T-helper 17 cell (primary cell): ENCODE results near the gene LSAMP. TPM values are rescaled to one million over a fixed set of nuclear protein-coding genes. Genes with fewer than 3 reads are reported as not detected.
"Not testable (repeated sequence)": the region's sequence is repeated elsewhere in the genome, so short reads cannot be mapped to it uniquely, and the experiment has no call there.

Experiments
- ATAC-seq: fragments of 150-1000 bp; cut with Tn5 transposase; 2 replicates; pipeline ENCODE4 v1.10.0; 2021; ENCODE audit warnings: mild to moderate bottlenecking, moderate library complexity
- DNase-seq, 3 donors: peaks; one replicate each; pipeline versions ENCODE4 v3.0.0 to v3.0.0-alpha.2; 2020 to 2021
- H3K9me3 ChIP-seq: one replicate; pipeline ENCODE4 v1.7.0; 2013; ENCODE audit warnings: low read length, mild to moderate bottlenecking; ENCODE audit not compliant: control insufficient read depth, poor library complexity, severe bottlenecking
- H3K27ac Mint-ChIP-seq: one replicate; pipeline ENCODE4 v1.8.0; 2022; ENCODE audit warnings: mild to moderate bottlenecking, moderate library complexity, mixed read lengths
- H3K27me3 Mint-ChIP-seq: one replicate; pipeline ENCODE4 v1.8.0; 2022; ENCODE audit warnings: mixed read lengths
- H3K36me3 Mint-ChIP-seq: one replicate; pipeline ENCODE4 v1.8.0; 2022; ENCODE audit warnings: low read depth, mixed read lengths
- H3K4me1 Mint-ChIP-seq: one replicate; pipeline ENCODE4 v1.8.0; 2022; ENCODE audit warnings: mild to moderate bottlenecking, mixed read lengths
- H3K4me3 Mint-ChIP-seq: one replicate; pipeline ENCODE4 v1.8.0; 2022; ENCODE audit warnings: mild to moderate bottlenecking, moderate library complexity, mixed read lengths
- total RNA-seq, 4 donors: library from RNA in 2 of 4; stranded (reverse) in 2 of 4; gene quantifications; one replicate each; pipeline ENCODE4 v1.2.3 and lab custom pipeline; 2022 to 2026

The LSAMP gene
- total RNA-seq, 2 donors from 2014 or later, result not detected

DNA sequence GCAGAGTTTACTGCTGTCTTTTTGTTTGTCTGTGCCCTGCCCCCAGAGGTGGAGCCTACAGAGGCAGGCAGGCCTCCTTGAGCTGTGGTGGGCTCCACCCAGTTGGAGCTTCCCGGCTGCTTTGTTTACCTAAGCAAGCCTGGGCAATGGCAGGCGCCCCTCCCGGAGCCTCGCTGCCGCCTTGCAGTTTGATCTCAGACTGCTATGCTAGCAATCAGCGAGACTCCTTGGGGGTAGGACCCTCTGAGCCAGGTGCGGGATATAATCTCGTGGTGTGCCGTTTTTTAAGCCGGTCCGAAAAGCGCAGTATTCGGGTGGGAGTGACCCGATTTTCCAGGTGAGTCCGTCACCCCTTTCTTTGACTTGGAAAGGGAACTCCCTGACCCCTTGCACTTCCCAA, 236.5 kb downstream of the LSAMP start:
- not testable (repeated sequence) for ATAC-seq, DNase-seq, H3K4me1 Mint-ChIP-seq, H3K9me3 ChIP-seq, H3K36me3 Mint-ChIP-seq, H3K27ac Mint-ChIP-seq, H3K4me3 Mint-ChIP-seq, H3K27me3 Mint-ChIP-seq

DNA sequence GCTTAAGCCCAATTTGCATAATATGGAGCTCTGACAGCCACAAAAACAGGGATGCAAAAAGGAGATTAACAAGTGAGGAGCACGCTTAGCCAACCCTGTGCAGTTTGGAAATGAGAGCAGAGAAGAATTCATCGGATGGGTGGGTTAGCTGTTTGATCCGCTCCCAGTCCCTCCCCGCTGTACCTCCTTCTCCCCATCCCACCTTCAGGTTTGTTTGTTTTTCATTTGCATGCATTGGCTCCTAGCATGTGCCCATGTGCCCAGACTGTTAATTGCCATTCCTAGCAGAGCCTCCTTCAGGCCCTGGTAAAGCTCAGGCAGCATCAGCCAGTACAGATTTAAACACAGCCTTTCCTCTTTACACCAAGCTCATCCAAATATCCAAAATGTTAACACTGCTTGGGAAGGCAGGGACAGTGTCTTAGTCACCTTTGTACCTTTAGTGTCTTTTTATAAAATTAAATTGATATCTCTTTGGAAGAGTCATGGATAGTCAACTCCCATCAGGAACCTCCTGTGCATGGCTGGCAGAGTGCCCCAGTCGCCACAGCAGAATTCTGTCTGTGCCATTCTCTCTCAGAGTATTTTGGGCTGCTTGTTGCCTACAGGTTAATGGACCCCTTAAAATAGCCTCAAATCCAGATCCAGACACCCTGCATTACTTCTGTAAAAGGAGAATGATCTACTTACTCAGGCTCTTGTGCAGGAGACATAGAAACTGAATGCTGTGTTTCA, 244.2 kb downstream of the LSAMP start:
- ATAC-seq (no peak), DNase-seq (no peak)
- Mint-ChIP-seq H3K27me3 (no peaks in the 10 kb centered on the region), H3K27ac (no peak overlapping the region), H3K36me3 (no peaks in the 10 kb centered on the region), H3K4me3 (no peak overlapping the region), H3K4me1 (no peaks in the 10 kb centered on the region)
- H3K9me3 ChIP-seq, result no peaks in the 10 kb centered on the region

DNA sequence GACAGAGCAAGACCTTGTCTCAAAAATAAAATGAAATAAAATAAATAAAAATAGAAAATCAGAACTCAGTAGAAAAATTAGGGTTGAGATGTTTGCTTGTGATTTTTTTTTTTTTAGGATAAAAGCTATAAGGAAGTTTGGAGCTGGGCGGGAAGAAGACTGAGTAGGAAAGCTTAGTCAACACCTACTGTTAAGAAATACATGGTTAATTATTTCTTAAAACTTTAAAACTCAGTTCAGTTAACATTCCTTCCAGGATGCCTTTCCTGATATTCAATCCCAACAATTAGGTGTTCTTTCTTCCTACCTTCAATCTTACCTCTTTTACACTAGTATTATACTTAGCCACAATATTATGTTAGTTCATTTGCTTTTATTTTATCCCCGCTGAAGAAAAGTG, 246.2 kb downstream of the LSAMP start:
- H3K4me1 Mint-ChIP-seq, result no peaks in the 10 kb centered on the region
- ATAC-seq, result no peak
- H3K9me3 ChIP-seq, result no peaks in the 10 kb centered on the region
- DNase-seq, result no peak
- no peaks in the 10 kb centered on the region for H3K36me3 Mint-ChIP-seq
- no peak overlapping the region for H3K27ac Mint-ChIP-seq
- no peak overlapping the region for H3K4me3 Mint-ChIP-seq
- no peaks in the 10 kb centered on the region for H3K27me3 Mint-ChIP-seq

DNA sequence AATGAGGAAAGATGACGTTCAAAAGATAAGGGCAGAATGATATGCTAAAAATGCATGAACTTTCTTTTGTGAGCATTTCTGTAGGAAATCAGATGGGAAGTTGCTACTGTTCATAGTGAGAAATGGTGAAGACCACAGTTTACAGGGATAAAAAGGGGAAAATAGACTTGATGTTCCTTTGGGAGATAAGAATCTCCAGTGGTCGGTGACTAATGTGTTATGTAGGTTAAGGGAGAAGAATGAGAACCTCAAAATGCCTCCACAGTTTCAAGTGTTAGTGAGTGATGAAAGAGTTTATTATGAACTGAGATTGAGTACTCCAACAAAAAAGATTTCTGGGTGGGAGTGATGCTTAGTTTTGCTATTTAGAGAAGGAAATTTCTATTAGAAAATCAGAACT, 247.2 kb downstream of the LSAMP start:
- Mint-ChIP-seq H3K36me3 (no peaks in the 10 kb centered on the region), H3K4me1 (no peaks in the 10 kb centered on the region), H3K27me3 (no peaks in the 10 kb centered on the region), H3K4me3 (no peak overlapping the region), H3K27ac (no peak overlapping the region)
- ATAC-seq (no peak), DNase-seq (no peak)
- no peaks in the 10 kb centered on the region for H3K9me3 ChIP-seq

DNA sequence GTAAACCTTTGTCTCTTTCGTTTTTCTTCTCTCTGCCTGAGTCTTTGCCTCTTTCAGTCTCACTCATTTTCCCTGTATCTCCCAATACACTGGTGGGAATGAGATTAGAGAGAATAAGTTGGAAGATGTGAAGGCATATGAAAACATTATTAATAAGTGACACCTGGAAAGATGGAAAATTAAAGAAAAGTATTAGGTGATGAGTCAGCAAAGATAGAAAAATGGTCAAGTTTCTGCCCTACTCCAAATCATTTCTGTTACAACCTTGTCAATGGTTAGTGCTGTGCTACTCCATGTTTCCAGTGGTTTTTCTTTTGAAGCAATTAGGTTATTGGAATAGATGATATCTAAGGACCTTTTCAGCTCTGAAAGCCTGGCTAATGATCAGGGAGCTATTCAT, 252.8 kb downstream of the LSAMP start:
- H3K4me3 Mint-ChIP-seq, result no peak overlapping the region
- ATAC-seq, result no peak
- no peaks in the 10 kb centered on the region for H3K27me3 Mint-ChIP-seq
- no peaks in the 10 kb centered on the region for H3K4me1 Mint-ChIP-seq
- no peaks in the 10 kb centered on the region for H3K9me3 ChIP-seq
- no peak for DNase-seq
- no peaks in the 10 kb centered on the region for H3K36me3 Mint-ChIP-seq
- no peak overlapping the region for H3K27ac Mint-ChIP-seq

DNA sequence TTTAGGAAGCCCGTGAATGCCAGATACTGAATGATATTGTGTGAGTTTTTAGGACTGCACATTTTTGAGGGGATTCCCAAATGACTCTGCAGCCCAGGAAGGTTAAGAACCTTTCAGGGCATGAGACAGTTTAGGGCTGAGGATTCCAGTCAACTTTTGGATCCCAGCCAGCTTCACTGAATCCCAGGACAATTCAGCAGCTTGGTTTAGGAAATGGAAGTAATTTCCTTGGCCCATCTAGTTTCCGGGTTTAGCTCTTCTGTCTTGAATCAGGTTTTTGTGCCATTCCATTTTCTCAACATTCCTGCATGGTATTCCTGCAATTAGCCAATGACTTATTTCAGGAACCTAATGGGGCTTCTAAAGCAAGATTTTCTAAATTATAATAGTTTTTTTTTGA, 253.9 kb downstream of the LSAMP start:
- H3K9me3 ChIP-seq, result no peaks in the 10 kb centered on the region
- Mint-ChIP-seq H3K27ac (no peak overlapping the region), H3K4me1 (no peaks in the 10 kb centered on the region), H3K36me3 (no peaks in the 10 kb centered on the region), H3K4me3 (no peak overlapping the region), H3K27me3 (no peaks in the 10 kb centered on the region)
- no peak for DNase-seq
- no peak for ATAC-seq

DNA sequence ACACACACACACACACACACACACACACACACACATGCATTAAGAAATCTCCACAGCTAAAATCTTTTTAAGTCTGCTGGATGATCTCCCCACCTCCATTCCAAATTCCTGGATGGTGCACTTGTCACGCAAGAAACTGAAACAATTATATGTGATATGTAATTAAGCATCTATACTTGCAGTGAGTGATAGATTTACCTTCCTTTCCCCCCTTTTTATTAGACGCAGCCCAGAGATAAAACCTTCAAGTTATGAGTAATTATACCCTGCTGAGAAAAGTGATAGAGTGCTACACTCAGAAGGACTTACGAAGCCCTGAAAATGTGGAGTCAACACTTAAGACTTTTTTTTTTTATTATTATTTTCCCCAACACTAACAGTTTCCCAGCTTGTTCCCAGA, 255.2 kb downstream of the LSAMP start:
- no peaks in the 10 kb centered on the region for H3K9me3 ChIP-seq
- Mint-ChIP-seq H3K27me3 (no peaks in the 10 kb centered on the region), H3K36me3 (no peaks in the 10 kb centered on the region), H3K4me1 (no peaks in the 10 kb centered on the region), H3K4me3 (no peak overlapping the region), H3K27ac (no peak overlapping the region)
- ATAC-seq (no peak), DNase-seq (no peak)

DNA sequence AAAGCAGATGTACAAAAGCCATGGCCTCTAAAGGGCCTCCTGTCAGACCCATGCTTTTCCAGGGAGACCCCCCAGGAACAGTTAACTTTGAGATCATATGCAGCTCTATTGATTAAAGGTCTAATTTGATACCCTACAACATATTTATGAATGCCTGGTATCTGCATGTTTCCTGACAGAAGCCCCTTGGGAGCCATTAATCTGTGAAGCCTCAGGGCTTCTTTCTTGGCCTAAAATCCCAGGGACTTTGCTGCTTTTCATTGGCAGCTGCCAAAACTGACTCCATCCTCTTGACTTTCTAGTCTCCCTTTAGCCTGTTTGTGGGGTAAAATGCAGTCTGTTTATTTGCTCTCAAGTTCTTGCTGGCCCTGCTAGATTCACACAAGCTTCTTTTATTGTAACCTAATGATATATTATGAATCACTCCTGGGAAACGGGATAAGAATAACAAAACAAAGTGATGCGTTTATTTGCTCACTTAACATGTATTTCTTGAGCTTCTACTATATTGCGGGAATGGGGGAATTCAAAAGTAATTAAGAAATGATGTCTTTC, 257.0 kb downstream of the LSAMP start:
- no peaks in the 10 kb centered on the region for H3K36me3 Mint-ChIP-seq
- H3K27me3 Mint-ChIP-seq, result no peaks in the 10 kb centered on the region
- H3K4me1 Mint-ChIP-seq, result no peaks in the 10 kb centered on the region
- no peak overlapping the region for H3K4me3 Mint-ChIP-seq
- ATAC-seq (no peak), DNase-seq (no peak)
- no peaks in the 10 kb centered on the region for H3K9me3 ChIP-seq
- no peak overlapping the region for H3K27ac Mint-ChIP-seq

DNA sequence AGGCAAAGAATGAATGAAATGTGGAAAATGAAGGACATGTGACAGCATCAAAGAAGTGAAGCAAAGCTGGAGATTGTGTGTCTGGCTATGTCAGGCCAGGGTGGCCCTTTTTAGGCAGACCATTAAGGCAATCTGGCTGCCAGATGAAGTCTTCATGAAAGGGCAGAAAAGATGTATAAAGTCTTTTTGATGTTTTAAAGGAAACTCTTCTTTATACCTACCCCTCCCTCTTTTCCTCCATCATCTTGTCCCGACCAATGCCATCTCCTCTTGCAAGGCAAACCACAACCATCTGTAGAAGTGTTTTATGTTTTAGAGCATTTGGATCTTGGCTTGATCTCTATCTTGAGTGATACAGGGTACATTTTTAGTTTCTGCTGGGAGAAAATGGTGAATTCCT, 259.2 kb downstream of the LSAMP start:
- Mint-ChIP-seq H3K27me3 (no peaks in the 10 kb centered on the region), H3K4me1 (no peaks in the 10 kb centered on the region), H3K27ac (no peak overlapping the region), H3K4me3 (no peak overlapping the region), H3K36me3 (no peaks in the 10 kb centered on the region)
- no peaks in the 10 kb centered on the region for H3K9me3 ChIP-seq
- DNase-seq, result no peak
- no peak for ATAC-seq

DNA sequence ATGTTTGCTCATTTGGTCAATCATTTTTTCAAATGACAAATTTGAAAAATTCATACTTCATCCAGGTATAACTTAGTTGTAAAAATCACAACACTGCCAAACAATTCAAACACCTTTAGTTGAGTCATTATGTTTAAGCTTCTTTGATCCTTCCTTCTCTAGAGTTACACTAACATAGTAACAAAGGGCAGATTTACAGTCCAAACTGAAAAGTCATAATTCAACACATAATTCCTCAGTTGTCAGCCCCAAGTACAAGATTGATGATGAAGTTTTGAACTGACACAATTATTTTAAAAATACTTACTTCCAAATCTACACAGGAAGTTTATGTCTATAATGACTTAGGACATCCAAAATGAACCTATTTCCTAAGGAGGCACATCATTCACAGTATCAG, 264.1 kb downstream of the LSAMP start:
- ATAC-seq (no peak), DNase-seq (no peak)
- H3K27me3 Mint-ChIP-seq, result no peaks in the 10 kb centered on the region
- H3K36me3 Mint-ChIP-seq, result no peaks in the 10 kb centered on the region
- no peak overlapping the region for H3K27ac Mint-ChIP-seq
- H3K4me1 Mint-ChIP-seq, result no peaks in the 10 kb centered on the region
- no peaks in the 10 kb centered on the region for H3K9me3 ChIP-seq
- no peak overlapping the region for H3K4me3 Mint-ChIP-seq

DNA sequence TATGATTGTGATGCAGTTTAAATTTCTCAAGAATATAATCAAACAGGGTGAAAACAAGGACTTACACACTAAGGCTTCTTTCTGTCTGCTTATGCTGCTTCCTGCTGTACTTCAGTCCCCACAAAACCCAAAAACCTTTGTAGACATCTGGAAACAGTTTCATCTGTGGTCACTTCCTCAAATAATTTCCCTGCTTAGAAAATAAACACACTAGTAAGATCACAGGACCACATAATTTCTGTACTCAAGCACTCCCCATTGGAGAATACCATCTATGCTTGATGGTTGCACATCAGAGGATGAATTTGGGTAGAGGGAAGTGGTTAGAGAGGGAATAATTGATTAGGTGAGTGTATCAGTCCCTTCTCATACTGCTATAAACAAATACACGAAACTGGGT, 266.2 kb downstream of the LSAMP start:
- Mint-ChIP-seq H3K4me3 (no peak overlapping the region), H3K4me1 (no peaks in the 10 kb centered on the region), H3K36me3 (no peaks in the 10 kb centered on the region), H3K27me3 (no peaks in the 10 kb centered on the region), H3K27ac (no peak overlapping the region)
- no peak for DNase-seq
- no peaks in the 10 kb centered on the region for H3K9me3 ChIP-seq
- no peak for ATAC-seq

DNA sequence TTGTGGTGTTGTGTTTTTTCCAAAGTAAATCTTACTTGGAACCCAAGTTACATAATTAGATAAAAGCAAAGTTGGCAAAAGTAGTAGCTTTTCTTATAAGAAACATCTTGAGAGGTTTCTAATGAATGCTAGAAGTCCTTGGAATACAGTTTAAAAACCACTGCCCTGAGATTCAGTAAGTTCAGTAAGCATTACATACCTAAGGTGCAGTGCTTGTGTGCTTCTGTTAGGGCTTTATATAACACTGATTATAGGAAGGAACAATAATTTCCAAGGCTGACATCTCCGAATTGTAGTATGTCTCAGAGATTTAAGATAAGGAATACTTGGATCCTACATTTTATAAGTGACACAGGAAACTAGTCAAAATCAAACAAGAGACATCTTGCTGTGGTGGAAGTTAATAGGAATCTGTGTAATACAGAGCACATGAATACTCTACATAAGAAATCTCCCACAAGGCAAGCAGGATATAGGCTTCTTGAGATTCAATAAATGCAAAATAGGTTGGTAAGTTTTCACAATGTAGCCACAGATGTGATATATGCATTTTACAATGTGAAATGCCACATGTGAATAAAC, 268.2 kb downstream of the LSAMP start:
- Mint-ChIP-seq H3K4me1 (no peaks in the 10 kb centered on the region), H3K4me3 (no peak overlapping the region), H3K27ac (no peak overlapping the region), H3K36me3 (no peaks in the 10 kb centered on the region), H3K27me3 (no peaks in the 10 kb centered on the region)
- no peaks in the 10 kb centered on the region for H3K9me3 ChIP-seq
- no peak for DNase-seq
- no peak for ATAC-seq

DNA sequence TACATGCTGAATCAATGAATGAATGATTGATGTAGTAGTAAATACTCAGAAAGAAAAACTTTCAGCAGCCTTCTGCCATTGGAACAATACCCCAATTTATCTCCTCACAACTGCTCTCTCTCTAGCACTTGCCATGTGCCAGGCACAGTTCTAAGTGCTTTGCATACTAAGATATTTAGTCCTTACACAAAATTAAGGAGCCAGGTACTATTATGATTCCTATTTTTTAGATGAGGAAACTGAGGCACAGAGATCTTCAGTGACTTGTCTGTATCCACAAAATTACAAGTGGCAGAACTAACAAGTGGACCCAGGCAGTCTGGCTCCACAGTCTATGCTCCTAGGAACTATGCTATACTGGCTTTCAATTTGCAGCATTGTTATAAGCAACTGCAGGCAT, 279.2 kb downstream of the LSAMP start:
- Mint-ChIP-seq H3K27ac (no peak overlapping the region), H3K36me3 (no peaks in the 10 kb centered on the region), H3K4me3 (no peak overlapping the region), H3K27me3 (no peaks in the 10 kb centered on the region), H3K4me1 (no peaks in the 10 kb centered on the region)
- no peak for DNase-seq
- no peaks in the 10 kb centered on the region for H3K9me3 ChIP-seq
- ATAC-seq, result no peak

DNA sequence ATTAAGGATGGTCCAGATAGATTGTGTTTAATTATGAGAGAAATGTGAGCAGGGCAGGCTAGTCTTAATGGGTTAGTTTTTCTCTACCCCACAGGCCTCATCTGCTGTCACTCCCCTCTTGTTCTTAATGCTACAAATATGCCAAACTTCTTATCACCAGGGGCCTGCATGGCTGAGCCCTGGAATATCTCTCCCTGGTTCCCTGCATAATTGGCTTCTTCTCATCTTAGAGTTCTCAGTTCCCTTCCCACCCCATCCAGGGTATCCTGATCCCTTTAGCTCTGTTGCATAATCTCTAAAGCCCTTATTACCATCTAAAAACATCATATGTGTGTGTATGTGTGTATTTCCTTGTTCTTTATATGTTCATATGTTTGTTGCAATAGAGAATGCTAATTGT, 279.6 kb downstream of the LSAMP start:
- Mint-ChIP-seq H3K4me1 (no peaks in the 10 kb centered on the region), H3K4me3 (no peak overlapping the region), H3K36me3 (no peaks in the 10 kb centered on the region), H3K27ac (no peak overlapping the region), H3K27me3 (no peaks in the 10 kb centered on the region)
- DNase-seq (no peak), ATAC-seq (no peak)
- no peaks in the 10 kb centered on the region for H3K9me3 ChIP-seq
